HepG2 (cell line): ENCODE measurements around the gene ALKBH5. TPM values are rescaled to one million over a fixed set of nuclear protein-coding genes. Genes with fewer than 3 reads are reported as not detected.

Experiments
- ATAC-seq: fragments of 200-7000 bp; cut with Tn5 transposase; 3 replicates; pipeline ENCODE4 v1.9.1; 2020; ENCODE audit warnings: mild to moderate bottlenecking, moderate library complexity
- BruUV-seq: library from RNA; stranded (reverse); fragments of 400-500 nt; replicated peaks from 2 replicates; lab custom pipeline; 2021; lab: Mats Ljungman, UMichigan
- CTCF ChIA-PET: fragments of 300-600 bp; formaldehyde crosslinking; extraction: SDS; loops from one replicate; lab custom pipeline; 2021; ENCODE audit warnings: low total read pairs, inconsistent platforms, low intra/inter-chr PET ratio; lab: Yijun Ruan, JAX
- POLR2A ChIA-PET: fragments of 350-600 bp; sonication (Branson Sonifier 250); formaldehyde crosslinking; loops from one replicate; lab custom pipeline; 2020; ENCODE audit warnings: antibody characterized with exemption, inconsistent platforms; lab: Yijun Ruan, JAX
- DNase-seq: peaks from one replicate; pipeline ENCODE4 v3.0.0-alpha.2; 2015; ENCODE audit warnings: low spot score
- FAIRE-seq: peaks from 3 replicates; lab custom pipeline; 2011; peaks lifted over from hg19 to GRCh38; lab: Jason Lieb, UNC
- H2AFZ ChIP-seq: one replicate; pipeline ENCODE4 v1.6.1; 2011; ENCODE audit warnings: low read length, inconsistent platforms
- H3K27ac ChIP-seq: fragments of 300-600 bp; 3 replicates; pipeline ENCODE4 v1.8.0; 2011; ENCODE audit warnings: mixed run types, mild to moderate bottlenecking, mixed read lengths, low read length, inconsistent platforms; ENCODE audit not compliant: insufficient read depth; ENCODE audit errors: extremely low read length
- H3K27me3 ChIP-seq, 2 experiments: fragments of 200-600 bp in 1 of 2; 2 replicates in 1 of 2; 3 replicates in 1 of 2; pipeline versions ENCODE4 v1.6.0 to v1.8.0; 2011; ENCODE audit warnings: low read length in 2 of 2, mild to moderate bottlenecking in 2 of 2, moderate library complexity in 2 of 2, inconsistent platforms in 1 of 2; ENCODE audit not compliant: insufficient read depth in 2 of 2, control insufficient read depth in 1 of 2
- H3K36me3 ChIP-seq, 2 experiments: fragments of 200-600 bp in 1 of 2; replicated peaks in 1 of 2; 2 replicates in 1 of 2; 3 replicates in 1 of 2; pipeline versions ENCODE4 v1.5.1 to v1.8.0; 2011; ENCODE audit warnings: low read length in 2 of 2, inconsistent platforms in 1 of 2; ENCODE audit not compliant: insufficient read depth in 2 of 2, control insufficient read depth in 1 of 2
- H3K4me1 ChIP-seq: 2 replicates; pipeline ENCODE4 v1.5.1; 2012; ENCODE audit warnings: low read length, inconsistent platforms; ENCODE audit not compliant: insufficient read depth
- H3K4me2 ChIP-seq: 2 replicates; pipeline ENCODE4 v1.6.0; 2011; ENCODE audit warnings: low read depth, low read length, inconsistent platforms
- H3K4me3 ChIP-seq, 3 experiments: fragments of 200-600 bp in 1 of 3; sonication (generic), shearing (Covaris generic) in 1 of 3; replicated peaks in 1 of 3; 2 replicates each; pipeline ENCODE4 v1.5.1; 2011 to 2016; ENCODE audit warnings: low read length in 3 of 3, inconsistent platforms in 2 of 3, low read depth in 2 of 3, mild to moderate bottlenecking in 2 of 3, control low read depth in 1 of 3, mixed read lengths in 1 of 3; ENCODE audit not compliant: insufficient read depth in 1 of 3
- H3K79me2 ChIP-seq: one replicate; pipeline ENCODE4 v1.6.1; 2011; ENCODE audit warnings: low read length, inconsistent platforms; ENCODE audit not compliant: insufficient read depth
- H3K9ac ChIP-seq: 2 replicates; pipeline ENCODE4 v1.6.0; 2011; ENCODE audit warnings: mild to moderate bottlenecking, low read depth, low read length, inconsistent platforms; ENCODE audit not compliant: insufficient read depth
- H3K9me3 ChIP-seq: 2 replicates; pipeline ENCODE4 v1.5.1; 2012; ENCODE audit warnings: mild to moderate bottlenecking, low read length
- H4K20me1 ChIP-seq: 2 replicates; pipeline ENCODE4 v1.6.0; 2011; ENCODE audit warnings: inconsistent platforms, mild to moderate bottlenecking, low read length, moderate library complexity; ENCODE audit not compliant: insufficient read depth
- CBX1 ChIP-seq: IDR thresholded peaks from one replicate; pipeline ENCODE4 v1.6.1; 2016; ENCODE audit warnings: antibody characterized with exemption, low read depth
- FOXO1 ChIP-seq: sonication (generic); formaldehyde crosslinking; IDR thresholded peaks from 2 replicates; pipeline ENCODE4 v1.4.0; 2020; ENCODE audit warnings: missing genetic modification reagents
- GFI1 ChIP-seq: sonication (generic); formaldehyde crosslinking; IDR thresholded peaks from 2 replicates; pipeline ENCODE4 v1.5.0; 2020; ENCODE audit warnings: missing genetic modification reagents, mild to moderate bottlenecking, borderline replicate concordance
- LBX2 ChIP-seq: sonication (generic); formaldehyde crosslinking; IDR thresholded peaks from 2 replicates; pipeline ENCODE4 v1.5.0; 2020; ENCODE audit warnings: missing genetic modification reagents, mild to moderate bottlenecking, borderline replicate concordance
- LRRFIP1 ChIP-seq: sonication (generic); formaldehyde crosslinking; conservative IDR thresholded peaks from 2 replicates; pipeline ENCODE4 v1.4.0; 2020; ENCODE audit warnings: missing genetic modification reagents
- MLX ChIP-seq: IDR thresholded peaks from 2 replicates; pipeline ENCODE4 v1.6.1; 2016
- NCOA5 ChIP-seq: sonication (generic); formaldehyde crosslinking; IDR thresholded peaks from 2 replicates; pipeline ENCODE4 v1.4.0; 2020; ENCODE audit warnings: missing genetic modification reagents
- NCOR1 ChIP-seq: fragments of 200-600 bp; sonication (generic); IDR thresholded peaks from 2 replicates; pipeline ENCODE4 v1.7.0; 2017; ENCODE audit warnings: antibody characterized with exemption, low read length, borderline replicate concordance
- NR2C2 ChIP-seq: sonication (generic); formaldehyde crosslinking; IDR thresholded peaks from 2 replicates; pipeline ENCODE4 v1.4.0; 2020; ENCODE audit warnings: missing genetic modification reagents, mild to moderate bottlenecking, moderate library complexity, borderline replicate concordance
- SMARCC2 ChIP-seq: fragments of 450-650 bp; IDR thresholded peaks from 2 replicates; pipeline ENCODE4 v1.6.1; 2017; ENCODE audit warnings: antibody characterized with exemption, mild to moderate bottlenecking
- SPEN ChIP-seq: sonication (generic); formaldehyde crosslinking; IDR thresholded peaks from 2 replicates; pipeline ENCODE4 v1.5.1; 2020; ENCODE audit warnings: low read depth, mild to moderate bottlenecking, missing genetic modification reagents
- TCF12 ChIP-seq, 2 experiments: fragments of 450-650 bp in 1 of 2; sonication (generic) in 1 of 2; formaldehyde crosslinking in 1 of 2; IDR thresholded peaks; 2 replicates each; pipeline versions ENCODE4 v1.6.1 to v1.8.0; 2017 to 2022; ENCODE audit warnings: antibody characterized with exemption in 1 of 2, mild to moderate bottlenecking in 1 of 2, missing genetic modification reagents in 1 of 2, moderate library complexity in 1 of 2
- ZFX ChIP-seq: sonication (generic); formaldehyde crosslinking; IDR thresholded peaks from 2 replicates; pipeline ENCODE4 v1.4.0; 2020; ENCODE audit warnings: mild to moderate bottlenecking, low read depth, missing genetic modification reagents, moderate library complexity
- ZKSCAN1 ChIP-seq: fragments of 150-350 bp; IDR thresholded peaks from 2 replicates; pipeline ENCODE4 v1.6.1; 2014; ENCODE audit warnings: low read length
- ZMYM3 ChIP-seq: sonication (generic); formaldehyde crosslinking; IDR thresholded peaks from 2 replicates; pipeline ENCODE4 v1.5.1; 2020; ENCODE audit warnings: mild to moderate bottlenecking, missing genetic modification reagents
- ZNF558 ChIP-seq: sonication (generic); formaldehyde crosslinking; IDR thresholded peaks from 2 replicates; pipeline ENCODE4 v1.9.0; 2022; ENCODE audit warnings: mild to moderate bottlenecking, missing genetic modification reagents, borderline replicate concordance
- WGBS: methylation state at CpG from one replicate; pipeline ENCODE4 v1.1.6; 2017; ENCODE audit warnings: low lambda C conversion rate; 5-methylcytosine and 5-hydroxymethylcytosine counted together
- in situ Hi-C: cut with HindIII; loops from 2 replicates; pipeline ENCODE4 v1.10.0; 2017; ENCODE audit warnings: low pct_unique_long_range_greater_than_20kb; ENCODE audit not compliant: extremely low pct_ligation_motif_present
- intact Hi-C: fragments of 100-400 bp; cut with micrococcal nuclease; formaldehyde crosslinking; loops from one replicate; pipeline ENCODE4 v1.10.0; 2022; ENCODE audit not compliant: unreplicated experiment
- polyA plus RNA-seq, 8 experiments: library from polyadenylated mRNA; depleted of rRNA in 3 of 8; stranded (reverse) in 7 of 8; unstranded in 1 of 8; fragments of >200 nt; fragmentation: Illumina TruSeq in 4 of 8; extraction: Trizol in 4 of 8; gene quantifications; 2 replicates each; pipeline versions ENCODE4 v1.2.1 to v1.2.3, GENCODE V29; 2011 to 2016; ENCODE audit warnings: low read depth in 4 of 8, missing spikeins in 1 of 8, mixed read lengths in 1 of 8; ENCODE audit not compliant: insufficient read depth in 1 of 8
- total RNA-seq, 5 experiments: library from RNA; depleted of rRNA; stranded (reverse); fragments of >200 nt; fragmentation: Illumina TruSeq; extraction: Trizol; gene quantifications; 2 replicates each; pipeline ENCODE4 v1.2.3, GENCODE V29; 2016; ENCODE audit warnings: low read depth in 1 of 5

Gene ALKBH5
- total and polyA plus RNA-seq, 2 of the 13 experiments (the other 11 are each of a cell fraction or from before 2014, with no cell fraction given), result 68.9 to 76.9 TPM

GRCh38 chr17:18227635-18228034 is 44.0 kb downstream of the ALKBH5 start:
- 85% methylated on average over 5 of the region's 5 CpGs for WGBS
- no peaks in the 10 kb centered on the region; a peak in 1 of 5 replicates for H3K27me3 ChIP-seq
- H3K4me3 ChIP-seq, result no peak overlapping the region
- peaks cover 4% of the 10 kb centered on the region; the same call in 1 of the 2 replicates for H4K20me1 ChIP-seq
- H3K9ac ChIP-seq, result no peak overlapping the region
- no peak overlapping the region for H2AFZ ChIP-seq
- peaks cover 54% of the 10 kb centered on the region for H3K4me1 ChIP-seq
- DNase-seq (no peak), ATAC-seq (no peak), FAIRE-seq (no peak)
- no peaks in the 10 kb centered on the region for H3K9me3 ChIP-seq
- H3K36me3 ChIP-seq, result peaks cover 3% of the 10 kb centered on the region in 2 experiments; a peak in 2 of 5 replicates
- peaks cover 21% of the 10 kb centered on the region for H3K79me2 ChIP-seq
- intact Hi-C loops (no loop called here), in situ Hi-C loops (no loop called here)
- H3K27ac ChIP-seq, result no peak overlapping the region
- ChIA-PET POLR2A (no interaction called here), CTCF (no interaction called here)
- TF ChIP-seq MLX (CRISPR knock-in tag) (no peak), SMARCC2 (no peak), NCOA5 (no peak), NR2C2 (no peak), SPEN (CRISPR knock-in tag) (no peak), ZKSCAN1 (0 out of 2 replicates have a peak, but pooled peaks have one; percentile 8)
- no peak overlapping the region for H3K4me2 ChIP-seq
- BruUV-seq, result no TSS peak

GRCh38 chr17:18228176-18228682 is 44.6 kb downstream of the ALKBH5 start:
- 86% methylated on average over 8 of the region's 10 CpGs for WGBS
- in situ Hi-C loops, result no loop called here
- no TSS peak for BruUV-seq
- Histone ChIP-seq H3K9me3 (no peaks in the 10 kb centered on the region), H3K4me2 (no peak overlapping the region; the same call in 1 of the 2 replicates), H3K27ac (no peak overlapping the region), H2AFZ (no peak overlapping the region), H3K9ac (no peak overlapping the region), H3K4me1 (peaks cover 54% of the 10 kb centered on the region), H3K36me3 (peaks cover 4 to 8% of the 10 kb centered on the region in 2 experiments; a peak in 4 of 5 replicates), H3K4me3 (no peak overlapping the region), H3K79me2 (peaks cover 21% of the 10 kb centered on the region), H4K20me1 (peaks cover 4% of the 10 kb centered on the region; the same call in 1 of the 2 replicates), H3K27me3 (no peaks in the 10 kb centered on the region; a peak in 1 of 5 replicates)
- ChIA-PET POLR2A (interaction anchor here (1.3 kb wide), 1 partner anchor 37 kb away, joined by 3 read pairs; no protein-coding TSS in a partner anchor), CTCF (no interaction called here)
- ATAC-seq (no peak), DNase-seq (no peak), FAIRE-seq (no peak)
- intact Hi-C loops, result no loop called here
- TF ChIP-seq NCOR1 (no peak), LRRFIP1 (CRISPR knock-in tag) (no peak), ZFX (0 out of 2 replicates have a peak, but pooled peaks have one; percentile 8), LBX2 (no peak), ZNF558 (CRISPR knock-in tag) (no peak), GFI1 (CRISPR knock-in tag) (no peak), CBX1 (no peak), ZMYM3 (CRISPR knock-in tag) (peak; percentile 61; the same call in 1 of the 2 replicates), FOXO1 (CRISPR knock-in tag) (no peak), TCF12 (IDR thresholded peaks at IDR 0.05) (no peak), TCF12 (CRISPR knock-in tag; IDR thresholded peaks at IDR 0.05) (no peak)
